ENCODE data around the gene IGSF9.

DNA sequence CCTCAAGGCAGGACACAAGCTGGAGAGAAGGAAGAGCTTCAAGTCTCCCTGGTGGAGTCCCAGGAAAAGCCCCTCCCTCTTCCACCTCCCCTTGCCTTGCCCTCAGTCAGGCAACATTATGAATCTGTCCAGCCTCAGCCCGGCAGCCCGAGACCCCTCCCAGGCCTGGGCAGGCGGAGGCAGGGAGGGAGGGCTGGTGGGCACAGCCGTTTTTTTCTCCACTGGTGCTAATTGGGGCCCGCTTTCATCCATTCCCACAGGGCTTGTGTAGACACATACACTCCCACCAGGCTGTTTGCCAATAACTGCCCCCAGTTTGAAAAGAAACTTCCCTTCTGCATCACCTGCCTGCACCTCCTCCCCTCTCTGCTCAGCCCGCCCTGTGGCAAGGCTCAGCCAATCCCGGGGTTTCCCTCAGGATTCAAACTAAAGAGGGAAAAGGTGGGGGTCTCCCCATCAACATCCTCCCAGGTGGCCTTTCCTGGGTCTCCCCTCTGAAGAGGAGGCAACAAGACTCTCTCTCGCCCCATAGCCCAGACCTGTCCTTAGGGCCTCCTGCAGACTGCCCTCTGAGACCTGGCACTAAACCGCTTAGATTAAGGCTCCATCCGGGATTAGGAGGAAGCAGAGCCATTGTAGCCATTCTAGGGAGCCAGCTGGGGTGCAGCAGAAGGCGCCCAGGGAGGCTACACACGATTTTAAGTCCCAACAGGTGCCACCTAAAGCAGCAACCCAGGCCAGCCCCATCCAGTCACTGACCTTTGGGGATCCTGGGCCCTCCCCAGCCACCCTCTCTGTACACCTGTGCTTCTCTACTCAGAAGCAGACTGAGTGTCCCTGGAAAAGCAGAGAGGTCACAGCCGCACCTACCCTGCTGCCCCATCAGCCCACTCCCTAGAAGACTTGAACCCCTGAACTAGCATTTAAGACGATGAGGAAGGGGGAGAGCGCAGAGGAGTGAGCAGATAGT is 3.5 kb downstream of the IGSF9 start:
- TF ChIP-seq CTCF (IDR thresholded peaks at IDR 0.05) = no peak
- no peak for TF ChIP-seq POLR2A (IDR thresholded peaks at IDR 0.05)

All from thyroid gland (tissue), 4 donors.